IPS DF 19.7 (cell line): ENCODE data around the gene MRPL32.
"Not testable (repeated sequence)": the region's sequence is repeated elsewhere in the genome, so short reads cannot be mapped to it uniquely, and the experiment has no call there.

Source experiments
- DNase-seq: peaks from one replicate; pipeline ENCODE4 v3.0.0-alpha.2; 2013; ENCODE audit warnings: low read depth, low spot score

The MRPL32 gene

GRCh38 chr7:42931834-42932651 is at the start of gene MRPL32, which contains the start of gene PSMA2:
MRPL32 (plus strand) TSS chr7:42932376; CDS start chr7:42932387, 11 bp downstream.
PSMA2 (minus strand) TSS chr7:42932174; CDS start chr7:42932158, 16 bp downstream.
- DNase-seq = peak; percentile 94

DNA sequence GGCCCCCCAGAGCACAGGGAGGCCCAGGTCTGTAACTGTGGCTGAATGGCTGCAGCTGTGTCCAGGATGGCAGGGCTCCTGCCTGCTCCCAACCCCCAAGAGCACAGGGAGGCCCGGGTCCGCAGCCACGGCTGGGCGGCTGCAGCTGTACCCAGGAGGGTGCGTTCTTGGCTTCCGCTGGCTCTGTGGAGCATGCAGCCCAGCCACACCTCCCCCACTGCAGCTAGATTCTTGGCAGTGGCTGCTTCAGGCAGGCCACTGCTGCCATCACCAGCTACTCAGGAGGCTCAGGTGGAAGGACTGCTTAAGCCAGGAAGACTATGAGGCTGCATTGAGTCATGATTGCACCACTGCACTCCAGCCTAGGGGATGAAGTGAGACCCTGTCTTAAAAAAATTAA is 48.2 kb upstream of the MRPL32 start:
- no peak for DNase-seq

- not testable (repeated sequence) for DNase-seq
Observed at GRCh38 chr7:42885183-42885582, 47.0 kb upstream of the MRPL32 start.

GRCh38 chr7:42886129-42886528 is 46.0 kb upstream of the MRPL32 start:
- no peak for DNase-seq

DNA sequence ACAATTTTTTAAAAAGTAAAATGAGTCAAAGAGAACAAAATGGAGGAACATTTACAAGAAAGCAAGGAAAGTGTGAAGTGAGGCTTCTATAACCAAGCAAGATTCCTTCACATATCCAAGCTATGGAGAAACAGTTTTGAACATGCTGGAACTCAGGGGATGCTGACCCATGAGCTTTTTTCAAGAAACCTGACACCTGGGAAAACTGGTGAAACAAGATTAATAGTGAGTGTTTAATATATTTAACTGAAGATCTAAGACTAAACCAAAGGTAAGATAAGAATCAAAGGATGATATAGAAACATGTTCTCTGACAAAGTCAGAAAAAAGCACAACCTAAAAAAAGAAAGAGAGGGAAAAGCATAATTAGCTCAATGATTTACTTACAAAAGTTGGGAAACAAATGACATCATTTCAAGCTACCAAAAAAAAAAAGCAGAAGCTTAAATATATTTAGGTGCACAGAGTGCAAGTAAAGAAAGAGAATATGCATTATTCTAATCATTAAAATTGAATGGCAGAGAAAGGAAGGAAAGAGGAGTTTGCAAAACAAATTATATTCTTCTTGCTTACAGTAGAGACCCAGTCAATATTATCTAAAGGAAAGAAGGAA is 45.2 kb upstream of the MRPL32 start:
- no peak for DNase-seq

DNA sequence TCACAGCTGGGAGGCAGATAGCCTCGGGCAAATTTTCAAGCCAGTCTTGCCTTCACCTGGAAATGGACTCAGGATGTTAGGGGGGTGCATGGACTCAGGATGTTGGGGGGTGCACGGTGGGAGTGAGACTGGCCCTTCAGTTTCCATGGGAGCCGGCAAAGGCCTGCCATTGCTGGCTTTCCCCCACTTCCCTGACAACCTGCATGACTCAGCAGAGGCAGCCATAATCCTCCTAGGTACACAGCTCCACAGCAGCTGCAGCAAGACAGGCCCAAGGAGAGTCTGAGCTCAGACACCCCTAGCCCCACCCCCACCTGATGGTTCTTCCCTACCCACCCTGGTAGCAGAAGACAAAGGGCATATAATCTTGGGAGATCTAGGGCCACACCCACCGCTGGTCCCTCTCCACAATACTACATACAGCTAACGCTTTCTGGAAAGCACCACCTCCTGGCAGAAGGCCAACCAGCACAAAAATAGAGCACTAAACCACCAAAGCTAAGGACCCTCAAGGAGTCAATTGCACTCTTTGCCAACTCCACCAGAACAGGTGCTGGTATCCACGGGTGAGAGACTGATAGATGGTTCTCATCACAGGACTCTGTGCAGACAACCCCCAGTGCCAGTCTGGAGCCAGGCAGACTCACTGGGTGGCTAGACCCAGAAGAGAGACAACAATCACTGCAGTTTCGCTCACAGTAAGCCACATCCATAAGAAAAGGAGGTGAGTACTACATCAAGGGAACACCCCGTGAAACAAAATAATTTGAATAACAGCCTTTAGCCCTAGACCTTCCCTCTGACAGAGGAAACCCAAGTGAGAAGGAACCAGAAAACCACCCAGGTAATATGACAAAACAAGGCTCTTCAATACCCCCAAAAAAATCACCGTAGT is 38.6 kb upstream of the MRPL32 start:
- DNase-seq = no peak

- no peak for DNase-seq
Observed at GRCh38 chr7:42900842-42901241, 31.3 kb upstream of the MRPL32 start.

GRCh38 chr7:42902331-42902730 is 29.8 kb upstream of the MRPL32 start:
- no peak for DNase-seq

GRCh38 chr7:42906181-42906580 is 26.0 kb upstream of the MRPL32 start:
- no peak for DNase-seq

DNA sequence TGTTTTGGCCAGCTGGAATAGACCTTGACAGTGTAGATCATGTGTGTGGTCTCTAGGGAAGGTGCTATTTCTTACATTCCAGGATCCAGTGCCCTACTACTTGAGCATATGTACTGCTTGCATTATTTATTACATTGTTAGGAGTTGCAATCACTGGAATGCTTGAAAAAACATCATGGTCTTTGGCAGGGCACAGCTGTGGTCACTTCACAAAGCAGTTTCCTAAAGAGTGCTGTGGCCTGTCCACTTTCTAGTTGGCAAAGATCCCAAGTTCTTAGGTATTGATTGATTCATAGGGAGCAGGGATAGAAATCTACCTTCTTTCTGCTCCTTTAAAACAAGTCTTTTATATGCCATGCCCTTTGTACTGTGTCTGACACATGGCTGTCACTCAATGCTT is 24.9 kb upstream of the MRPL32 start:
- no peak for DNase-seq

GRCh38 chr7:42910306-42910705 is 21.9 kb upstream of the MRPL32 start:
- DNase-seq = no peak

- DNase-seq = peak; percentile 77
Observed at GRCh38 chr7:42911454-42912447, 20.4 kb upstream of the MRPL32 start, which contains the start of gene C7orf25. C7orf25 (minus strand) TSS chr7:42912070; CDS start chr7:42910900, 1,170 bp downstream.

DNA sequence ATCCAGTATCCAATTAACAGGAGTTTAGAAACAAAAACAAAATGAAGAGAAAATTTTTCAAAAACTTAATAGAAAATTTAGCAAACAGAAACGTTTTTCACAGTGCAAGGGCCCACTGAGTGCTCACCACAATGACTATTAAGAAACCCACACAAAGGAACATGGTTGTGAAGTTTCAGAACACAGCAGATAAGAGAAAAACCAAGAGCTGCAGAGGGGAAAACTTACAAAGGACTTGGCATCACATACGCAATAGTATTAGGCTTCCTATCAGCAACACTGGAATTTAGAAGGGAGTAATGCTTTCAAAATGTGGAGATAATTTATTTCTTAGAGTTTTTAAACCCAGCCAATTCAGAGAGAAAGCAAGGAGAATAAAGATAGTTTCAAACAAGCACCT is 18.6 kb upstream of the MRPL32 start:
- DNase-seq = no peak

- no peak for DNase-seq
Observed at GRCh38 chr7:42914009-42914408, 18.2 kb upstream of the MRPL32 start.

DNA sequence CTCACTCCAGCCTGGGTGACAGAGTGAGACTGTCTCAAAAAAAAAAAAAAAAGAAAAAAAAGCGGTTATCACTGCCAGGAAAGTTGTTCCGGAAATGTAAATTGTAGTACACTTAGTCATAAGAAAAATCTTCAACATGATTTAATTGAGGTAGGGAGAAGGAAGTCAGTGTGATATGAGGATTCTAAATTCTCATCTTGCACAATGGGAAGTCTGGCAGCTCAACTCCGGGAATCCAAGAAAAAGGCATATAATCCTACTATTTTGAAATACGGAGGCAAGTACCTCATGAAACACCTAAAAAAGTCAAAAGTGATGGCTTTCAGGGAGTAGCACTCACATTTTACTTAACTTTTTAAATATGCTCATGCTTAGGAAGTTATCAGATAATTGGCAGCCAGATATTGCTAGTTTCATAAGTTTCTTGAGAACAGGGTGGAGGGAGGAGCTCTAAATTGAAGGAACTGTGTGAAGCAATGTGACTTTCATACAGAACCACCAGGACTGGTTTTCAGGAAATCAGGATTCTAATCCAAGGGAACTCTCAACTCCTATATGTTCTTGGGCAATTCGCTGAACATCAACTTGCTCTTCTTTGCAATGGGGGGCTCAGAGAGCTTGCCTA is 17.6 kb upstream of the MRPL32 start:
- DNase-seq = no peak

GRCh38 chr7:42915356-42915755 is 16.8 kb upstream of the MRPL32 start:
- DNase-seq = no peak

DNA sequence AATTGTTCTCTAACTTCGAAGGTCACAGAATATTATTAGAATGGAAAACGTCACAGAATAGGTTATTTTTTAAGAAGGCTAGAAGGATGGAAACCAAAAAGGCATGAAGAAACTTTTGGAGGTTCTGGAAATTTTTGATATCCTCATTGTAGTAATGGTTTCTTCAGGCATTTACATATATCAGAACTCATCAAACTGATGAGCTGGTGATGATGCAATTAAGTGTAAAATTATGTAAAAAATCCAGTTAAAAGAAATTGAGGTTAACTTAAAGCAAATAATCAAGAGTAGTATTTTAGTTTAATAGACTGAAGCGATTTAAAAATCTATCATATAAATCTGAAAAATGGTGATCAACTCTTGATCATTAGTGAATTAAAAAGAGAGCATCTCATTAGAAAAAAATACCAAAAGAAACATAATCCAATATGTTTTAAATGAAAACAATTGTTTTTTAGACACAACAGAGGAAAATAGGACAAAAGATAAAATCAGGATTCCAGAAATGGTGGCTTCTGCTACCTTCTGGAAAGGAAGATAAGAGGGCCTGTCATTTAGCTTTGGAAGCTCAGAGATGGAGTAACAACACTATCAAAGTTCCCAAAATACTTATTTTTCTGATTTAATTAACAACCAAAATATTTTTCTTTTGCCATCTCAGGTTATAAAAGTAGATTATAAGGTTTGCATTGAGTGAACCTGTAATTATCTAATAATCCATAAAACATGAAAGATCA is 10.0 kb upstream of the MRPL32 start:
- DNase-seq = no peak

DNA sequence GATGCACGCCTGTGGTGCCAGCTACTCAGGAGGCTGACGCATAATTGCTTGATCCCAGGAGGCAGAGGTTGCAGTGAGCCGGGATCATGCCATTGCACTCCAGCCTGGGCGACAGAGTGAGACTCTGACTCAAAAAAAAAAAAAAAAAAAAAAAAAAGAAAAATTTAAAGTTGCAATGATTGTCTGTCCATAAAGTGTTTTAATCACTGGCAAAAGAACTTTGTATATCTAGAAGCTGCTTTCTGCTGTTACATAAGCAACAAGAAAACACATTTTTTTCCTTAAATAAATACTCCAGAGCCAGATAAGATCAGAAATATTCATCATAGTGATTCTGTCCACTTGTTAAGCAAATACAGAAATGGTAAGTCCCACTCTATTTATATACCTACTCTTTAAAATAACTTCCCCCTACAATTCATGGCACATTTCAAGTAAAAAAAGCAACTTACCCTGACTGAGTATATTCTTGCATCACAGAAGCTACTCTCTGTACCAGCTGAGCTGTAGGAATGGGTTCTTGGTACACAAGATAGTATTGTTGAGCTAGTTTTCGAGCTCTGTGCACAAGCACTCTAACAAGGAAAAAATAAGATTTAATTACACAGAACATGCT is 7.8 kb upstream of the MRPL32 start:
- no peak for DNase-seq

DNA sequence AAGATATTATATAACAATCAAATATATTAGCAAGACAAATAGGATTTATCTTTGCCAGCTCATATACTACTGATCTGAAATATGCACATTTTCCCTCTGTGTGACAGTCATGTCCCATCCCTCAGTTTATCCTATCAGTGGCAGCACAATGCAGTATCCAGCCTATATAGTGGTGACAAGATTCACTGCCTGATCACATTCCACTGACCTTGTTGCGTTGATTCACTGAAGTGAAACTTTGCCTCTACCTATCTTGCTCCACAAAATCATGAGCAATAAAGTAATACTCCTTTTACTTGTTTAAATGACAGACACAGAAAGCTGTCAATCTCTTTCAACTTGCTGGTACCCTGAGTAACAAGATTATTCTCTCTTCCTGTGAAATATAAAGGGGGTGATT is 6.5 kb upstream of the MRPL32 start:
- no peak for DNase-seq
